GM12878 (cell line): ENCODE measurements around the gene CCDC27. TPM values are rescaled to one million over a fixed set of nuclear protein-coding genes. Genes with fewer than 3 reads are reported as not detected.

Experiments
- ATAC-seq: fragments of 200-7000 bp; cut with Tn5 transposase; 3 replicates; pipeline ENCODE4 v1.9.1; 2020; ENCODE audit warnings: mild to moderate bottlenecking, moderate library complexity
- BruUV-seq: library from RNA; stranded (reverse); fragments of 400-500 nt; replicated peaks from 2 replicates; lab custom pipeline; 2021; lab: Mats Ljungman, UMichigan
- CTCF ChIA-PET: fragments of 300-600 bp; sonication (Branson Sonifier 250); formaldehyde crosslinking; extraction: SDS; loops from one replicate; lab custom pipeline; 2021; ENCODE audit warnings: inconsistent platforms; lab: Yijun Ruan, JAX
- POLR2A ChIA-PET: fragments of 350-600 bp; formaldehyde crosslinking; extraction: SDS; loops from one replicate; lab custom pipeline; 2021; ENCODE audit warnings: inconsistent platforms; lab: Charles Lee
- RAD21 ChIA-PET: fragments of 300-600 bp; sonication (Branson Sonifier 250); formaldehyde crosslinking; loops from one replicate; lab custom pipeline; 2023; ENCODE audit warnings: antibody characterized with exemption; ENCODE audit not compliant: unreplicated experiment; lab: Charles Lee
- SMC1A ChIA-PET: fragments of 300-600 bp; sonication (Branson Sonifier 250); formaldehyde crosslinking; loops from one replicate; lab custom pipeline; 2023; ENCODE audit not compliant: unreplicated experiment, uncharacterized antibody; lab: Charles Lee
- DNase-seq: peaks from one replicate; pipeline ENCODE4 v3.0.0-alpha.2; 2011; ENCODE audit warnings: low read depth, low spot score
- FAIRE-seq: peaks from 3 replicates; lab custom pipeline; 2011; peaks lifted over from hg19 to GRCh38; lab: Jason Lieb, UNC
- H2AFZ ChIP-seq: 2 replicates; pipeline ENCODE4 v1.6.0; 2011; ENCODE audit warnings: low read depth, low read length, control low read depth; ENCODE audit not compliant: control insufficient read depth
- H3K27ac ChIP-seq: 2 replicates; pipeline ENCODE4 v1.5.1; 2011; ENCODE audit warnings: control low read depth; ENCODE audit not compliant: control insufficient read depth, insufficient read depth
- H3K27me3 ChIP-seq, 2 experiments: replicated peaks in 1 of 2; 2 replicates each; pipeline versions ENCODE4 v1.6.0 to v1.6.1; 2011; ENCODE audit warnings: low read length in 1 of 2; ENCODE audit not compliant: control insufficient read depth in 2 of 2, insufficient read depth in 2 of 2
- H3K36me3 ChIP-seq, 2 experiments: 2 replicates each; pipeline ENCODE4 v1.5.1; 2011; ENCODE audit warnings: low read length in 1 of 2; ENCODE audit not compliant: control insufficient read depth in 2 of 2, insufficient read depth in 2 of 2
- H3K4me1 ChIP-seq: 2 replicates; pipeline ENCODE4 v1.6.1; 2011; ENCODE audit warnings: mild to moderate bottlenecking, low read length, moderate library complexity, mixed read lengths; ENCODE audit not compliant: control insufficient read depth, insufficient read depth
- H3K4me2 ChIP-seq: 2 replicates; pipeline ENCODE4 v1.6.0; 2011; ENCODE audit warnings: control low read depth; ENCODE audit not compliant: control insufficient read depth, insufficient read depth
- H3K4me3 ChIP-seq: fragments of 200-600 bp; sonication (generic); 2 replicates; pipeline ENCODE4 v1.5.1; 2016
- H3K79me2 ChIP-seq: 2 replicates; pipeline ENCODE4 v1.6.0; 2011; ENCODE audit warnings: low read length; ENCODE audit not compliant: control insufficient read depth, insufficient read depth
- H3K9ac ChIP-seq: 2 replicates; pipeline ENCODE4 v1.8.0; 2011; ENCODE audit warnings: low read length, control low read depth, mixed read lengths; ENCODE audit not compliant: control insufficient read depth, insufficient read depth
- H3K9me3 ChIP-seq: replicated peaks from 3 replicates; pipeline ENCODE4 v1.5.1; 2011; ENCODE audit warnings: mild to moderate bottlenecking, low read length; ENCODE audit not compliant: control insufficient read depth, insufficient read depth
- H4K20me1 ChIP-seq: 2 replicates; pipeline ENCODE4 v1.6.0; 2011; ENCODE audit not compliant: control insufficient read depth, insufficient read depth
- BCLAF1 ChIP-seq: fragments of 450-650 bp; IDR thresholded peaks from 2 replicates; pipeline ENCODE4 v1.6.1; 2017; ENCODE audit warnings: antibody characterized with exemption, mild to moderate bottlenecking, moderate library complexity
- CBX5 ChIP-seq: sonication (generic); IDR thresholded peaks from 2 replicates; pipeline ENCODE4 v1.6.1; 2016; ENCODE audit warnings: low read depth, moderate library complexity, mild to moderate bottlenecking, inconsistent platforms
- CHD2 ChIP-seq: IDR thresholded peaks from 2 replicates; pipeline ENCODE4 v1.6.1; 2011; ENCODE audit warnings: low read depth, low read length, improper control_type of control experiment, borderline replicate concordance
- EP300 ChIP-seq, 2 experiments: fragments of 150-350 bp in 1 of 2; IDR thresholded peaks; 2 replicates each; pipeline ENCODE4 v1.6.1; 2011 to 2012; ENCODE audit warnings: low read depth in 2 of 2, low read length in 2 of 2, borderline replicate concordance in 1 of 2, improper control_type of control experiment in 1 of 2, inconsistent platforms in 1 of 2; ENCODE audit not compliant: control insufficient read depth in 1 of 2
- ETV6 ChIP-seq, 2 experiments: fragments of 450-650 bp in 1 of 2; IDR thresholded peaks in 1 of 2; conservative IDR thresholded peaks in 1 of 2; 2 replicates each; pipeline ENCODE4 v1.6.1; 2014; ENCODE audit warnings: antibody characterized with exemption in 1 of 2, borderline replicate concordance in 1 of 2, low read depth in 1 of 2, mild to moderate bottlenecking in 1 of 2, moderate library complexity in 1 of 2
- EZH2 ChIP-seq: IDR thresholded peaks from 2 replicates; pipeline ENCODE4 v1.6.1; 2012; ENCODE audit warnings: low read depth, mild to moderate bottlenecking, control low read depth, inconsistent platforms, low read length, borderline replicate concordance; ENCODE audit not compliant: control insufficient read depth
- FOXM1 ChIP-seq: IDR thresholded peaks from 2 replicates; pipeline ENCODE4 v1.6.1; 2012; ENCODE audit warnings: low read depth, mild to moderate bottlenecking, inconsistent platforms, low read length, moderate library complexity
- GABPA ChIP-seq: IDR thresholded peaks from 2 replicates; pipeline ENCODE4 v1.6.1; 2014; ENCODE audit warnings: antibody characterized with exemption, low read depth, mild to moderate bottlenecking, inconsistent platforms
- MXI1 ChIP-seq: fragments of 150-350 bp; IDR thresholded peaks from 2 replicates; pipeline ENCODE4 v1.6.1; 2011; ENCODE audit warnings: low read depth, mild to moderate bottlenecking, inconsistent platforms, low read length, improper control_type of control experiment
- POLR2AphosphoS5 ChIP-seq: IDR thresholded peaks from 2 replicates; pipeline ENCODE4 v1.6.1; 2011; ENCODE audit warnings: mild to moderate bottlenecking, low read length, inconsistent platforms
- SRF ChIP-seq, 2 experiments: IDR thresholded peaks; 2 replicates each; pipeline ENCODE4 v1.6.1; 2011; ENCODE audit warnings: low read depth in 2 of 2, low read length in 2 of 2, mild to moderate bottlenecking in 1 of 2, moderate library complexity in 1 of 2
- TCF12 ChIP-seq: IDR thresholded peaks from 2 replicates; pipeline ENCODE4 v1.6.1; 2011; ENCODE audit warnings: low read depth, mild to moderate bottlenecking, low read length
- WGBS: methylation state at CpG from one replicate; pipeline ENCODE4 v1.1.6; 2016; ENCODE audit warnings: low lambda C conversion rate; ENCODE audit not compliant: insufficient replicate concordance, insufficient coverage; ENCODE audit errors: missing lambda C conversion rate; 5-methylcytosine and 5-hydroxymethylcytosine counted together
- in situ Hi-C: fragments of 300-500 bp; cut with MboI; formaldehyde crosslinking; loops from 9 replicates; pipeline ENCODE4 v1.14.3; 2018; ENCODE audit warnings: mixed read lengths
- intact Hi-C: fragments of 100-400 bp; cut with micrococcal nuclease; formaldehyde crosslinking; loops from one replicate; pipeline ENCODE4 v1.14.2; 2022; ENCODE audit not compliant: unreplicated experiment
- polyA plus RNA-seq, 11 experiments: library from polyadenylated mRNA; depleted of rRNA in 4 of 11; unstranded in 6 of 11; stranded (reverse) in 5 of 11; fragments of >200 nt; fragmentation: Nextera tagmentation in 4 of 11; fragmentation: Illumina TruSeq in 1 of 11; extraction: Ambion mirVana in 4 of 11; extraction: Trizol in 1 of 11; gene quantifications; 1 replicate in 1 of 11; 2 replicates in 10 of 11; pipeline versions ENCODE4 v1.2.1 to v1.2.3, GENCODE V29; 2011 to 2016; ENCODE audit warnings: inconsistent platforms in 2 of 11, missing spikeins in 2 of 11, low read depth in 1 of 11
- total RNA-seq, 4 experiments: library from RNA; depleted of rRNA in 3 of 4; stranded (reverse); fragments of >200 nt in 3 of 4; fragmentation: Illumina TruSeq in 1 of 4; extraction: Trizol in 1 of 4; gene quantifications; 2 replicates each; pipeline versions ENCODE4 v1.2.1 to v1.2.3, GENCODE V29; 2013 to 2021

The CCDC27 gene
- total and polyA plus RNA-seq, 10 of the 15 experiments (the other 5 are each of a cell fraction or from before 2014, with no cell fraction given) = 0.05 TPM; not detected in 9

- WGBS = 72% methylated on average over 4 of the region's 4 CpGs
- H3K9ac ChIP-seq = no peak overlapping the region
- no peak for FAIRE-seq
- CTCF ChIA-PET = no interaction called here
- peaks cover 2 to 3% of the 10 kb centered on the region in 2 experiments; a peak in 3 of 4 replicates for H3K36me3 ChIP-seq
- no peaks in the 10 kb centered on the region for H3K79me2 ChIP-seq
- no peaks in the 10 kb centered on the region for H3K27me3 ChIP-seq
- no peak overlapping the region for H3K4me2 ChIP-seq
- peaks cover 11% of the 10 kb centered on the region for H3K4me1 ChIP-seq
- H3K9me3 ChIP-seq = no peaks in the 10 kb centered on the region
- H3K4me3 ChIP-seq = no peak overlapping the region
- no peaks in the 10 kb centered on the region for H4K20me1 ChIP-seq
- H2AFZ ChIP-seq = no peak overlapping the region
- H3K27ac ChIP-seq = no peak overlapping the region
- RAD21 ChIA-PET = no interaction called here
- no peak for TF ChIP-seq TCF12
- no peak for TF ChIP-seq MXI1
- no peak for TF ChIP-seq BCLAF1
- no peak for TF ChIP-seq ETV6 (conservative IDR thresholded peaks at IDR 0.05 in 1 of 2, IDR thresholded peaks at IDR 0.05 in 1 of 2; ENCODE audit: borderline replicate concordance in 1 of 2, low read depth in 1 of 2)
- no peak for TF ChIP-seq POLR2AphosphoS5
- no peak for TF ChIP-seq SRF (IDR thresholded peaks at IDR 0.05; ENCODE audit: low read depth in 2 of 2, low read length in 2 of 2)
- TF ChIP-seq EZH2 = no peak
- TF ChIP-seq CHD2 = no peak
- no peak for TF ChIP-seq EP300 (IDR thresholded peaks at IDR 0.05; ENCODE audit: borderline replicate concordance in 1 of 2, control insufficient read depth in 1 of 2, low read depth in 2 of 2, low read length in 2 of 2)
- TF ChIP-seq CBX5 = no peak
- no peak for TF ChIP-seq FOXM1
- TF ChIP-seq GABPA = no peak
- TF ChIP-seq, all 136 proteins: peak for 0
- DNase-seq (no peak), ATAC-seq (no peak)
- SMC1A ChIA-PET = no interaction called here
- in situ Hi-C loops (no loop called here), intact Hi-C loops (no loop called here)
- POLR2A ChIA-PET = no interaction called here
- BruUV-seq = no TSS peak
Measured at GRCh38 chr1:3743421-3743820, 8.8 kb upstream of the CCDC27 start.
